Effector memory CD8-positive, alpha-beta T cell (primary cell): Measurements from ENCODE around the gene MED29.

ENCODE experiments used
- ATAC-seq: fragments of 150-1000 bp; cut with Tn5 transposase; replicated peaks from 2 replicates; pipeline ENCODE4 v1.10.0; 2021; ENCODE audit warnings: mild to moderate bottlenecking, moderate library complexity
- DNase-seq, 3 experiments: peaks; one replicate each; pipeline ENCODE4 v3.0.0; 2021
- H3K27ac Mint-ChIP-seq, 2 donors: one replicate each; pipeline ENCODE4 v1.8.0; 2022; ENCODE audit warnings: mild to moderate bottlenecking in 2 of 2, mixed read lengths in 2 of 2, moderate library complexity in 2 of 2
- H3K27me3 Mint-ChIP-seq, 2 donors: one replicate each; pipeline ENCODE4 v1.8.0; 2022; ENCODE audit warnings: mixed read lengths in 2 of 2
- H3K36me3 Mint-ChIP-seq: one replicate; pipeline ENCODE4 v1.8.0; 2022; ENCODE audit warnings: mild to moderate bottlenecking, moderate library complexity, mixed read lengths; ENCODE audit not compliant: insufficient read depth
- H3K4me1 Mint-ChIP-seq, 2 donors: one replicate each; pipeline ENCODE4 v1.8.0; 2022; ENCODE audit warnings: low read depth in 2 of 2, mixed read lengths in 2 of 2
- H3K4me3 Mint-ChIP-seq, 2 donors: one replicate each; pipeline ENCODE4 v1.8.0; 2022; ENCODE audit warnings: mild to moderate bottlenecking in 2 of 2, mixed read lengths in 2 of 2, moderate library complexity in 2 of 2
- H3K9me3 Mint-ChIP-seq, 2 donors: one replicate each; pipeline ENCODE4 v1.8.0; 2022; ENCODE audit warnings: mixed read lengths in 2 of 2

MED29 gene

GRCh38 chr19:39406656-39407409 is 15.7 kb downstream of the MED29 start, which contains the start of gene ZFP36:
TSS of gene ZFP36 (plus strand) at chr19:39406847. CDS start at chr19:39406905, 58 bp downstream.
- Mint-ChIP-seq H3K4me3 (peak within 1 kb of the TSS; percentile 87 to 99), H3K4me1 (peaks cover 54 to 56% of the 10 kb centered on the region in 2 donors), H3K9me3 (no peaks in the 10 kb centered on the region), H3K36me3 (peaks cover 99% of the 10 kb centered on the region), H3K27me3 (peaks cover 0 to 13% of the 10 kb centered on the region in 2 donors), H3K27ac (peak within 1 kb of the TSS; percentile 100)
- ATAC-seq, result peak; percentile 11
- DNase-seq, result peak; percentile 85 to 88 (median 85)

GRCh38 chr19:39407410-39407659 is 16.2 kb downstream of the MED29 start:
- DNase-seq (no peak), ATAC-seq (no peak)
- Mint-ChIP-seq H3K4me1 (peaks cover 55% of the 10 kb centered on the region in 2 donors), H3K9me3 (peaks cover 0 to 1% of the 10 kb centered on the region in 2 donors), H3K27me3 (peaks cover 0 to 18% of the 10 kb centered on the region in 2 donors), H3K27ac (peak overlapping the region; percentile 100), H3K36me3 (peaks cover 99% of the 10 kb centered on the region), H3K4me3 (peak overlapping the region; percentile 87 to 99)

DNA sequence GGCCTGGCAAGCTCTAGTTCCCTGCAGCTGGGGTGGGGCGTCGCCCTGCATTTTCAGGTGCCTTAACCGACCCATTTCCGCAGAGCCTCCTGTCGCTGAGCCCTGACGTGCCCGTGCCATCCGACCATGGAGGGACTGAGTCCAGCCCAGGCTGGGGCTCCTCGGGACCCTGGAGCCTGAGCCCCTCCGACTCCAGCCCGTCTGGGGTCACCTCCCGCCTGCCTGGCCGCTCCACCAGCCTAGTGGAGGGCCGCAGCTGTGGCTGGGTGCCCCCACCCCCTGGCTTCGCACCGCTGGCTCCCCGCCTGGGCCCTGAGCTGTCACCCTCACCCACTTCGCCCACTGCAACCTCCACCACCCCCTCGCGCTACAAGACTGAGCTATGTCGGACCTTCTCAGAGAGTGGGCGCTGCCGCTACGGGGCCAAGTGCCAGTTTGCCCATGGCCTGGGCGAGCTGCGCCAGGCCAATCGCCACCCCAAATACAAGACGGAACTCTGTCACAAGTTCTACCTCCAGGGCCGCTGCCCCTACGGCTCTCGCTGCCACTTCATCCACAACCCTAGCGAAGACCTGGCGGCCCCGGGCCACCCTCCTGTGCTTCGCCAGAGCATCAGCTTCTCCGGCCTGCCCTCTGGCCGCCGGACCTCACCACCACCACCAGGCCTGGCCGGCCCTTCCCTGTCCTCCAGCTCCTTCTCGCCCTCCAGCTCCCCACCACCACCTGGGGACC is 16.6 kb downstream of the MED29 start:
- Mint-ChIP-seq H3K9me3 (peaks cover 0 to 1% of the 10 kb centered on the region in 2 donors), H3K4me1 (peaks cover 53% of the 10 kb centered on the region in 2 donors), H3K27me3 (peaks cover 0 to 18% of the 10 kb centered on the region in 2 donors), H3K36me3 (peaks cover 99% of the 10 kb centered on the region), H3K27ac (peak overlapping the region; percentile 100), H3K4me3 (peak overlapping the region; percentile 87 to 99)
- peak; percentile 62 to 69 (median 62) for DNase-seq
- ATAC-seq, result no peak

DNA sequence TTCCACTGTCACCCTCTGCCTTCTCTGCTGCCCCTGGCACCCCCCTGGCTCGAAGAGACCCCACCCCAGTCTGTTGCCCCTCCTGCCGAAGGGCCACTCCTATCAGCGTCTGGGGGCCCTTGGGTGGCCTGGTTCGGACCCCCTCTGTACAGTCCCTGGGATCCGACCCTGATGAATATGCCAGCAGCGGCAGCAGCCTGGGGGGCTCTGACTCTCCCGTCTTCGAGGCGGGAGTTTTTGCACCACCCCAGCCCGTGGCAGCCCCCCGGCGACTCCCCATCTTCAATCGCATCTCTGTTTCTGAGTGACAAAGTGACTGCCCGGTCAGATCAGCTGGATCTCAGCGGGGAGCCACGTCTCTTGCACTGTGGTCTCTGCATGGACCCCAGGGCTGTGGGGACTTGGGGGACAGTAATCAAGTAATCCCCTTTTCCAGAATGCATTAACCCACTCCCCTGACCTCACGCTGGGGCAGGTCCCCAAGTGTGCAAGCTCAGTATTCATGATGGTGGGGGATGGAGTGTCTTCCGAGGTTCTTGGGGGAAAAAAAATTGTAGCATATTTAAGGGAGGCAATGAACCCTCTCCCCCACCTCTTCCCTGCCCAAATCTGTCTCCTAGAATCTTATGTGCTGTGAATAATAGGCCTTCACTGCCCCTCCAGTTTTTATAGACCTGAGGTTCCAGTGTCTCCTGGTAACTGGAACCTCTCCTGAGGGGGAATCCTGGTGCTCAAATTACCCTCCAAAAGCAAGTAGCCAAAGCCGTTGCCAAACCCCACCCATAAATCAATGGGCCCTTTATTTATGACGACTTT is 17.4 kb downstream of the MED29 start:
- Mint-ChIP-seq H3K27ac (peak overlapping the region; percentile 100), H3K4me1 (peaks cover 49 to 55% of the 10 kb centered on the region in 2 donors), H3K4me3 (peak overlapping the region; percentile 87 to 99), H3K27me3 (peaks cover 0 to 18% of the 10 kb centered on the region in 2 donors), H3K36me3 (peaks cover 96% of the 10 kb centered on the region), H3K9me3 (peaks cover 0 to 1% of the 10 kb centered on the region in 2 donors)
- ATAC-seq, result no peak
- DNase-seq, result peak; percentile 48 to 60 (median 52)

DNA sequence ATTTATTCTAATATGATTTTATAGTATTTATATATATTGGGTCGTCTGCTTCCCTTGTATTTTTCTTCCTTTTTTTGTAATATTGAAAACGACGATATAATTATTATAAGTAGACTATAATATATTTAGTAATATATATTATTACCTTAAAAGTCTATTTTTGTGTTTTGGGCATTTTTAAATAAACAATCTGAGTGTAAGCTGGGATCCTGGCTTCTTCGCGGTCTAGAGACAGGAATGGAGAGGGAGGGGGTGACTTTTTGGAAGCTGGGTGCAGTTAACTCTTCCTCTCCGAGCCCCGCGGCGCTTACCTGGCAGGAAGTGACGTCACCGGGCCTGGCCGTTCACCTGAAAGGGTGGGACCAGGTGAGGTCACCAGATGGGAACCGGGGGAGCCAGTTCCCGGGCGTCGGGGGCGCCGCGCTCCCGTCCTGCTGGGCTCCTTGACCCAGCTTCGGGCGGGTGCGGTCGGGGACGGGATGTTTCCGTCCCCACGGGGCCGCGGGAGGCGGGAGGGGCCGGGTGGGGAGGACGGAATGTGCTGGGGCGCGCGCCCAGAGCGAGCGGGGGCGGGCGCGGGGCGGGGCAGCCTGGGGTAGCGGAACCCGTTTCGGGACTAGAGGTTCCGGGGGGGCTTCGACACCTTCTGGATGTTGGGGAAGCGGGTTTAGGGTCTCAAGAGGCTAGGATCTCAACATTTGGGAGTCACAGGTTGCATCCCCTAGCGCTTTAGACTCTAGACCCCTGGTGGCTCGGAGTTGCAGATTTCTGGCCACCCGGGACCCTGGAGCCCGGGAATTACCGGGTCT is 18.2 kb downstream of the MED29 start:
- Mint-ChIP-seq H3K36me3 (peaks cover 94% of the 10 kb centered on the region), H3K9me3 (peaks cover 0 to 1% of the 10 kb centered on the region in 2 donors), H3K27ac (peak overlapping the region; percentile 100), H3K27me3 (peaks cover 0 to 18% of the 10 kb centered on the region in 2 donors), H3K4me1 (peaks cover 53 to 59% of the 10 kb centered on the region in 2 donors), H3K4me3 (peak overlapping the region; percentile 87 to 99)
- ATAC-seq (peak; percentile 8), DNase-seq (peak; percentile 78 to 84 (median 82))

- H3K9me3 Mint-ChIP-seq, result peaks cover 0 to 1% of the 10 kb centered on the region in 2 donors
- peaks cover 54 to 62% of the 10 kb centered on the region in 2 donors for H3K4me1 Mint-ChIP-seq
- ATAC-seq, result peak; percentile 27
- H3K36me3 Mint-ChIP-seq, result peaks cover 90% of the 10 kb centered on the region
- H3K4me3 Mint-ChIP-seq, result peak overlapping the region; percentile 87 to 99
- DNase-seq, result peak; percentile 71 to 77 (median 74)
- peak overlapping the region; percentile 100 for H3K27ac Mint-ChIP-seq
- H3K27me3 Mint-ChIP-seq, result peaks cover 0 to 18% of the 10 kb centered on the region in 2 donors
Observed at GRCh38 chr19:39410017-39410830, 19.0 kb downstream of the MED29 start.

- ATAC-seq (no peak), DNase-seq (no peak)
- peaks cover 0 to 1% of the 10 kb centered on the region in 2 donors for H3K9me3 Mint-ChIP-seq
- H3K27ac Mint-ChIP-seq, result peak overlapping the region; percentile 100
- H3K36me3 Mint-ChIP-seq, result peaks cover 91% of the 10 kb centered on the region
- H3K4me3 Mint-ChIP-seq, result peak overlapping the region; percentile 87 to 99
- H3K27me3 Mint-ChIP-seq, result peaks cover 0 to 18% of the 10 kb centered on the region in 2 donors
- H3K4me1 Mint-ChIP-seq, result peaks cover 52 to 62% of the 10 kb centered on the region in 2 donors
Observed at GRCh38 chr19:39410831-39411080, 19.6 kb downstream of the MED29 start.

GRCh38 chr19:39411081-39411831 is 20.1 kb downstream of the MED29 start:
- peaks cover 49 to 60% of the 10 kb centered on the region in 2 donors for H3K4me1 Mint-ChIP-seq
- peaks cover 0 to 1% of the 10 kb centered on the region in 2 donors for H3K9me3 Mint-ChIP-seq
- H3K27ac Mint-ChIP-seq, result peak overlapping the region; percentile 100
- DNase-seq, result peak in 2 of 3 experiments; percentile 32 to 46
- H3K27me3 Mint-ChIP-seq, result peaks cover 0 to 18% of the 10 kb centered on the region in 2 donors
- peaks cover 91% of the 10 kb centered on the region for H3K36me3 Mint-ChIP-seq
- peak overlapping the region; percentile 87 to 99 for H3K4me3 Mint-ChIP-seq
- ATAC-seq, result no peak

GRCh38 chr19:39411832-39412099 is 20.6 kb downstream of the MED29 start:
- peaks cover 47 to 58% of the 10 kb centered on the region in 2 donors for H3K4me1 Mint-ChIP-seq

DNA sequence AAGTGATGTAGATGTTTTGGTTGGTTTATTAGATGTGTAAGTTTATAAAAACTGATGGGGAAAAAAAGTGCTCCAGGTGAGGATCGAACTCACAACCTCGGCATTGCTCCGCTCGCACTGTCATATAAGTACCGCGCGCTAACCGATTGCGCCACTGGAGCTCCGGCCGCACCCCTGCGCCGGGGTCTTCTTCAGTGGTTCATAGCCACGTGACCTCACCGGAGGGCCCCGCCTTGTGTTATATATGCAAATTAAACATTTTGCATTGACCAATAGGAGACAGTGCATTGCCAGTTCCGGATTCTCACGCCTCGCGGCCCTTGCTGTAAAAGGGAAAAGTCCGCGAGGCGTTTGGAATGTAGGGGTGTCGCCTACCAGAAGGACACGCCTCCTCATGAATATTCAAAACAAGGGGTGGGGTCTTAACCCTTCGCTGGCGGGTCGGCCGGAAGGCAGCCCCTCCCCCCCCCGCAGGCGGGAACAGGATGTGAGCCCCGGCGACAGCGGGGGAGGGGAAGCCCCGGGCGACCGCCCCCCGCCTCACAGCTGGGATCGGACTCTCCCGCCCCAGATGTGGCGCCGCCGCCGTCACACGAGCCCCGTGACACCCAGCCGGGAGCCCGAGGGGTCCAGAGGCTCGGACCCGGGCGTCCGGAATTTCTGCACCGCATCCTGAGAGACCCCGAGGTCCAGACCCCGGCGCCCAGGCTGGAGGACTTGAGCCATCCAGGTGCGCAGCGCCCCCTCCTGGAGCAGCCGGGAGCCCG is 21.1 kb downstream of the MED29 start, which contains the start of gene PLEKHG2:
Gene PLEKHG2 (plus strand): TSS at position 570 of the 767 bp plus-strand sequence. CDS start 1,418 bp downstream, outside the sequence.
- H3K4me3 Mint-ChIP-seq, result peak within 1 kb of the TSS; percentile 87 to 99
- peaks cover 0 to 18% of the 10 kb centered on the region in 2 donors for H3K27me3 Mint-ChIP-seq
- peak; percentile 97 to 99 (median 98) for DNase-seq
- ATAC-seq, result peak; percentile 60
- peak within 1 kb of the TSS; percentile 100 for H3K27ac Mint-ChIP-seq
- peaks cover 81% of the 10 kb centered on the region for H3K36me3 Mint-ChIP-seq
- peaks cover 47 to 54% of the 10 kb centered on the region in 2 donors for H3K4me1 Mint-ChIP-seq
- H3K9me3 Mint-ChIP-seq, result peaks cover 0 to 1% of the 10 kb centered on the region in 2 donors

More at GRCh38 chr19:39411832-39412099, 20.6 kb downstream of the MED29 start:
- peaks cover 0 to 1% of the 10 kb centered on the region in 2 donors for H3K9me3 Mint-ChIP-seq
- peak overlapping the region; percentile 87 to 99 for H3K4me3 Mint-ChIP-seq
- DNase-seq, result peak; percentile 89 to 95 (median 94)
- H3K27ac Mint-ChIP-seq, result peak overlapping the region; percentile 100
- peaks cover 86% of the 10 kb centered on the region for H3K36me3 Mint-ChIP-seq
- H3K27me3 Mint-ChIP-seq, result peaks cover 0 to 18% of the 10 kb centered on the region in 2 donors
- peak; percentile 41 for ATAC-seq

- peak overlapping the region; percentile 100 for H3K27ac Mint-ChIP-seq
- H3K27me3 Mint-ChIP-seq, result peaks cover 0 to 18% of the 10 kb centered on the region in 2 donors
- peak overlapping the region; percentile 87 to 99 for H3K4me3 Mint-ChIP-seq
- peaks cover 46 to 53% of the 10 kb centered on the region in 2 donors for H3K4me1 Mint-ChIP-seq
- DNase-seq, result no peak
- H3K9me3 Mint-ChIP-seq, result peaks cover 0 to 1% of the 10 kb centered on the region in 2 donors
- ATAC-seq, result no peak
- H3K36me3 Mint-ChIP-seq, result peaks cover 76% of the 10 kb centered on the region
Observed at GRCh38 chr19:39412867-39413271, 21.7 kb downstream of the MED29 start.
